Measurements from ENCODE around the gene OR6T1.

The OR6T1 gene, protein sequence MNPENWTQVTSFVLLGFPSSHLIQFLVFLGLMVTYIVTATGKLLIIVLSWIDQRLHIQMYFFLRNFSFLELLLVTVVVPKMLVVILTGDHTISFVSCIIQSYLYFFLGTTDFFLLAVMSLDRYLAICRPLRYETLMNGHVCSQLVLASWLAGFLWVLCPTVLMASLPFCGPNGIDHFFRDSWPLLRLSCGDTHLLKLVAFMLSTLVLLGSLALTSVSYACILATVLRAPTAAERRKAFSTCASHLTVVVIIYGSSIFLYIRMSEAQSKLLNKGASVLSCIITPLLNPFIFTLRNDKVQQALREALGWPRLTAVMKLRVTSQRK

GRCh38 chr11:123943738-123944137, at the start of gene OR6T1:
TSS of gene OR6T1 (minus strand) at chr11:123943838. CDS start at chr11:123943838, 0 bp downstream.
- DNase-seq: no peak

DNA sequence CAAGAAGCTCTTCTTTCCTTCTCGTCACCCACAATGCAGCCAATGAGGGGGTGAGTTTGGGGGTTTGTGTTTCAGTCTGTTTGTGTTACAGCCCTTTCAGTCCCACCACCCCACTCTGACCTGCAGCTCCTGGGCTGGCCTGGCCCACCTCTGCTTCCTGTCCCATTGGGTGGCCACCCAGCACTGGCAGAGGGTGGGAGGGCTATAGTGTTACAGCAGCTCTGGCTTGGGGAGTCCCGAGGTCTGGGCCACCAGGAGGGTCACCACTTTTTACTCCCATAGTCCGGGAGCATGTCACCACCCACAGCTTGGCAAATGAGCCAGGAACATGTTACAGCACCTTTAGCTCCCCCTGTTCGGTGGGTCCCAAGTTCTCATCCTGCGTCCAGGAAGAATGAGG, 35.7 kb upstream of the OR6T1 start:
- no peak for DNase-seq

- no peak for DNase-seq
These were observed 34.2 kb upstream of the OR6T1 start, which contains the start of gene OR10S1 for GRCh38 chr11:123977731-123978347. TSS of gene OR10S1 (minus strand) at chr11:123977781. CDS start at chr11:123977664, 117 bp downstream.

DNA sequence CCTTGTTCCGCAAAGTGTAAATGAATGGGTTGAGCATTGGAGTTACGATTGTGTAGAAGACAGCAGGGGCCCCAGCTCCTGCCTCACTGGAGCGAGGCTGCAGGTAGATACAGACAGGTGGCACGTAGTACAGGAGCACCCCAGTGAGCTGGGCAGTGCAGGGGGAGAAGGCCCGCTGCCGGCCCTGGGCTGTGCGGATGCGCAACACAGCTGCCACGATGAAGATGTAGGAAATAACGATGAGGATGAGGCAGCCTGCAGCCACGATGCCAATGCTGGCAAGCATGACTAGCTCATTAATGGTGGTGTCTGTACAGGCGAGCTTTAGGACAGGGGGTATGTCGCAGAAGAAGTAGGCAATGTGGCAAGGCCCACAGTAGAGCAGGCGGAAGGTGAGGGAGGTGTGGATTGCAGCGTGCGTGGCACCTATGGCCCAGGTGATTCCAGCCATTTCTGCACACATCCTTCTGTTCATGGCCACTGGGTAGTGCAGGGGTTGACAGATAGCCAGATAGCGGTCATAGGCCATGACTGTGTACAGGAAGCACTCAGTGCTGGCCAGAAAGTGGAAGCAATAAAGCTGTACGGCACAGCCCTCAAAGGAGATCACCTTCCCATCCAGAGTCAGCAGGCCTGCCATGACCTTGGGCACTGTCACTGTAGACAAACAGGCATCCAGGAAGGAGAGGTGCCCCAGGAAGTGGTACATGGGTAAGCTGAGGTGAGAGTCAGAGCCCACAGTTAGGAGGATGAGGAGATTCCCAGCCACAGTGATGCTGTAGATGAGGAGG, 33.3 kb upstream of the OR6T1 start:
- no peak for DNase-seq

GRCh38 chr11:123973816-123974215, 30.2 kb upstream of the OR6T1 start:
- no peak for DNase-seq

DNA sequence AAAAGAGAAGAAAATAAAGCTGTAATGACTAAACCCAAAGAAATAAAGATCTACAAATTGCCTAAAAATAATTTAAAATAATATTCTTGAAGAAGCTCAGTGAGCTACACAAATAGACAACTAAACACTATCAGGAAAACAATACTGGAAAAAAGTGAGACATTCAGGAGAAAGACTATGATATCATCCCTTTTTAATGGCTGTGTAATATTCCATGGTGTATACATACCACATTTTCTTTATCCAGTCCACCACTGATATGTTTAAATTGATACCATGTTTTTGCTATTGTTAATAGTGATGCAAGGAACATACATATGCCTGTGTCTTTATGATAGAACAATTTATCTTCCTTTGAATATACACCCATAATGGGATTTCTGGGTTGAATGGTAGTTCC, 13.1 kb upstream of the OR6T1 start:
- DNase-seq: no peak

GRCh38 chr11:123945132-123945531, 1.5 kb upstream of the OR6T1 start:
- DNase-seq: no peak

GRCh38 chr11:123942413-123942812, 1.2 kb downstream of the OR6T1 start:
- no peak for DNase-seq

DNA sequence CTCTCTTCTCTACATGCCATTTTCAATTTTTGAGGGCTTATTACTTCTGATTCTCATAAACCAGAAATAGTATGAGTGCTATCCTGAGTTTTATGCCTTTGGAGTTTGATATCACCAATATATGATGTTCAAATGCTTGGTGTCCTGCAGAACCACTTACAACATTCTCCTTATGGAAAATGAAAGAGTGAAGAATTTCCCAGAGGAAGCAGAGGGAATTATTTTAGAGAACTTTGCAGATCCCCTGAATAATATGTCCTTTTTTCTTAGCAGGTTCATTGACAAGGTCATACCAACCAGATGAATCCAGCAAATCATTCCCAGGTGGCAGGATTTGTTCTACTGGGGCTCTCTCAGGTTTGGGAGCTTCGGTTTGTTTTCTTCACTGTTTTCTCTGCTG, 4.3 kb downstream of the OR6T1 start, which contains the start of gene OR4D5:
OR4D5 (plus strand) TSS at position 301 of the 400 bp plus-strand sequence; CDS start at position 301, 0 bp downstream.
- no peak for DNase-seq

DNA sequence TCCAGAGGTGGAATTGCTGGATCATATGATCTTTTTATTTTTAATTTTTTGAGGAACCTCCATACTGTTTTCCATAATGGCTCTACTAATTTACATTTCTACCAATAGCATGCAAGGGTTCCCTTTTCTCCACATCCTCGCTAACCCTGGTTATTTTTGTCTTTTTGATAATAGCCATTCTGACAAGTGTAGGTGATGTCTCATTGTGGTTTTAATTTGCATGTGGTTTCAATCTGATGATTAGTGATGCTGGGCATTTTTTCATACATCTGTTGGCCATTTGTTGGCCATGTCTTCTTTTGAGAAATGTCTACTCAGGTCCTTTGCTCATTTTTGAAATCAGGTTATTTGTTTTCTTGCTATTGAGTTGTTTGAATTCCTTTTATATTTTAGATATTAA, 19.6 kb downstream of the OR6T1 start:
- no peak for DNase-seq

DNA sequence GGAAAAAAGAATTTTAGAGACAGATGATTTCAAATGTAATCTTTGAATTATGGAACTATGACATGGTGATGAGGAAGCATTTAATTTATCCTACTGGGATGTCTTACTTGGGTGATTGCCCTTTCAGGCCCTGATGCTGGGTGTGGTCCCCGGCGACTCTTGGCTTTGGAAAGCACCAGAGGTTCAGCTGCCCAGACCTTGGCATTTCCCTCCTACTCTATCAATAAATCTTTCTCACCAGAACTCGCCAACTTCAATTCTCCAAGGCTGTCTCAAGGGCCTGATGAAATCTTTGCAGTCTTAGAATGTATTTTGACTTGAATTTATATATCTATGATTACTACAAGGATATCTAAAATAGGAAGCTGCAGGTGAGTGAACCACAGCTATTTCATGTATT, 22.7 kb downstream of the OR6T1 start:
- no peak for DNase-seq

DNA sequence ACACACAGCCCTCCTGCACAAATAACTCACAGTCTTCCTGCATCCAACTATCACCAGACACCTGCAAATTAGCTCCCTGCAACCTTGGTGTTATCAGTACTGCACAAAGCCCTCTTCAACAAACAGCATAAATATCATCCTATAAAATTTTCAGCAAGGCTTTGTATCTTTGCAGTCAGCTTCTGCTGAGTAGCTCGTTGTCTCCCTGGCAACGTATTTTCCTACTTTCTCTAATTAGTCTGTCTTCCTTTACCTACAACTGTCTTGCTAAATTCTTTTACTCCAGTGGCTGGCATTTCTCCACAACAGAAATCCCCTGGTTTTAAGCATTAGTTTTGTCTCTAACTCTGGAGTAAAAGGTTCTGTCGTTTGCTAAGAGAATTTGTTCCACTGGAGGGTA, 37.8 kb downstream of the OR6T1 start:
- no peak for DNase-seq

GRCh38 chr11:123904932-123905331, 38.7 kb downstream of the OR6T1 start:
- no peak for DNase-seq

DNA sequence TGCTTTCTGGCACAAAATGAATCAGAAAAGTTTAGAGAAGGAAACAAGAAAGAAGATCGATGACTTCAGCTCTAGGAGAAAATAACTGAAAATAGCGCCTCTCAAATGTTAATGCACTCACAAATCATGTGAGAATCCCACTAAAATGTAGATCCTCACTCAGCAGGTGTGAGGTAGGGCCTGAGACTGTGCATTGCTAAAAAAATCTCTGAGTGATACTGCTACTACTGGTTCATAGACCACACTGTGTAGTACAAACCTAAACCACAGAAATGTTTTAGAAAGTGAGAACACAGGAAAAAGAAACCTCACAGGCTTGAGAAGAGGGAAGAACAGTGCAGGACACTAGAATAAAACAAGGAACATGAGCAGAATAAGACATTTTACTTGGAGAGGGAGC, 39.7 kb downstream of the OR6T1 start:
- DNase-seq: no peak

GRCh38 chr11:123901867-123902266, 41.8 kb downstream of the OR6T1 start, which contains the start of gene OR8D4:
TSS of gene OR8D4 (plus strand) at chr11:123902167. CDS start at chr11:123906432, 4,265 bp downstream.
- DNase-seq: no peak

- DNase-seq: no peak
These were observed 43.8 kb downstream of the OR6T1 start for GRCh38 chr11:123899792-123900191.
